Omental fat pad (tissue), 4 donors: ENCODE results near the gene PCCA. TPM values are rescaled to one million over a fixed set of nuclear protein-coding genes. Genes with fewer than 3 reads are reported as not detected.

Experiments
- ATAC-seq: fragments of 150-250 bp; one replicate; pipeline ENCODE4 v1.9.1; 2016; ENCODE audit warnings: mild to moderate bottlenecking, moderate library complexity; ENCODE audit not compliant: low FRiP score
- DNase-seq: peaks from one replicate; pipeline ENCODE4 v3.0.0-alpha.2; 2019; ENCODE audit warnings: low spot score
- CTCF ChIP-seq, 3 donors: fragments of 450-650 bp; IDR thresholded peaks; one replicate each; pipeline ENCODE4 v1.5.1; 2016 to 2017; ENCODE audit warnings: antibody characterized with exemption in 3 of 3, mild to moderate bottlenecking in 3 of 3, moderate library complexity in 2 of 3
- total RNA-seq, 4 donors: library from RNA; depleted of rRNA; stranded (reverse); fragments of >200 nt; gene quantifications; one replicate each; pipeline ENCODE4 v1.1.0, GENCODE V29; 2016

Gene PCCA
- total RNA-seq, 4 donors from 2014 or later: 27.5 to 61.6 (median 49.2) TPM

DNA sequence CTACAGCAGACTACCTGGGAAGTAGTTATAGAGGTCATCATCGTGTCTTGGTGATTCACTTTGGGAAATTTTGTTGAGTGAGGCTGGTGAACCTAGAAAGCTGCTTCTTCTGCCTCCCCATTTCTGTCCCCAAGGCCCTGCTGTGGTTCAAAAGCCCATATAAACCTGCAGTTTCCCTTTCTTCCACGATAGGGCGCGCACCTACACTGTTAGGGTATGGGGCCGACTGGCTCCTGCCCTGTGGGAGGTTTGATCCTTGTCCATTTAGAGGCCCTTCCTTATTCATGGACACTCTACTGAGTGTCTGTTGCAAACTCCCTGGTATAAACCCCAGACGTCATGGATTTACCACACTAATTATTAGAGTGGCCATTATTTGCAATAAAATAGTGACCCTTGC lies 307.9 kb downstream of the PCCA start:
- DNase-seq (no peak), ATAC-seq (no peak)
- TF ChIP-seq CTCF (IDR thresholded peaks at IDR 0.05): no peak

- ATAC-seq (no peak), DNase-seq (no peak)
- no peak for TF ChIP-seq CTCF (IDR thresholded peaks at IDR 0.05)
Observed at GRCh38 chr13:100397627-100398026, 308.7 kb downstream of the PCCA start.

- no peak for TF ChIP-seq CTCF (IDR thresholded peaks at IDR 0.05)
- DNase-seq: no peak
- ATAC-seq: no peak
Observed at GRCh38 chr13:100398360-100398759, 309.5 kb downstream of the PCCA start.

- DNase-seq: no peak
- no peak for TF ChIP-seq CTCF (IDR thresholded peaks at IDR 0.05)
- ATAC-seq: no peak
Observed at GRCh38 chr13:100399455-100399854, 310.6 kb downstream of the PCCA start.

GRCh38 chr13:100403675-100404074 lies 314.8 kb downstream of the PCCA start:
- DNase-seq (no peak), ATAC-seq (no peak)
- no peak for TF ChIP-seq CTCF (IDR thresholded peaks at IDR 0.05)

DNA sequence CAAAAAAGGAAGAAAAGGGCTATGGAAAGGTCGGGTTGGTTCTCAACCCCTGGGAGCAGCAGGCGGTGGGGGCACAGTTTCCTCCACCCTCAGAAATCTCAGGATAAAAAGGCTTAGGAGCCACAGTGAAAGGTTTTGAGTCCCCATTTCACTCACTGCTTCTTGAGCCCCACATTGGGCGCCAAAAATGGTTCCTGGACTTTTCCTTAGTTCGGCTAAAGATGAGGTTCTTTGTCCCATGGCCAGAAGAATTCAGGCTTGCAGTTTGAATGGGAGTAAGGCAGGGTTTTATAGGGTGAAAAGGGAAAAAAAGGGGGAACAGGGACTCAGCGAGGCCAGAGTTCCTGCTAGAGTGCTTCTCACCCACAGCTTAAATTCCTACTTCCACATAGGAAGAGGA lies 320.2 kb downstream of the PCCA start:
- TF ChIP-seq CTCF (IDR thresholded peaks at IDR 0.05): no peak
- ATAC-seq (no peak), DNase-seq (no peak)

GRCh38 chr13:100423375-100423774 lies 334.5 kb downstream of the PCCA start:
- no peak for TF ChIP-seq CTCF (IDR thresholded peaks at IDR 0.05)
- DNase-seq (no peak), ATAC-seq (no peak)
